ENCODE results near the gene KCNH5.

The KCNH5 gene

GRCh38 chr14:62736048-62737043 is 308.9 kb downstream of the KCNH5 start:
- FAIRE-seq, result no peak

GRCh38 chr14:62734831-62735230 is 310.4 kb downstream of the KCNH5 start:
- FAIRE-seq, result no peak

GRCh38 chr14:62722406-62722805 is 322.9 kb downstream of the KCNH5 start:
- no peak for FAIRE-seq

GRCh38 chr14:62718629-62719028 is 326.6 kb downstream of the KCNH5 start:
- FAIRE-seq, result no peak

- no peak for FAIRE-seq
These were observed 333.8 kb downstream of the KCNH5 start for GRCh38 chr14:62711351-62712023.

- FAIRE-seq, result no peak
These were observed 334.4 kb downstream of the KCNH5 start for GRCh38 chr14:62710811-62711210.

- no peak for FAIRE-seq
These were observed 335.5 kb downstream of the KCNH5 start for GRCh38 chr14:62709773-62710172.

- no peak for FAIRE-seq
These were observed 339.0 kb downstream of the KCNH5 start for GRCh38 chr14:62706217-62706616.

- no peak for FAIRE-seq
These were observed 347.8 kb downstream of the KCNH5 start for GRCh38 chr14:62697461-62697860.

GRCh38 chr14:62696929-62697328 is 348.3 kb downstream of the KCNH5 start:
- no peak for FAIRE-seq

GRCh38 chr14:62696331-62696924 is 348.8 kb downstream of the KCNH5 start:
- no peak for FAIRE-seq

GRCh38 chr14:62694075-62694474 is 351.2 kb downstream of the KCNH5 start:
- no peak for FAIRE-seq

- FAIRE-seq, result no peak
These were observed 352.7 kb downstream of the KCNH5 start for GRCh38 chr14:62692490-62693106.

- FAIRE-seq, result no peak
These were observed 353.4 kb downstream of the KCNH5 start for GRCh38 chr14:62691647-62692489.

- no peak for FAIRE-seq
These were observed 355.5 kb downstream of the KCNH5 start for GRCh38 chr14:62689733-62690132.

- no peak for FAIRE-seq
These were observed 357.4 kb downstream of the KCNH5 start for GRCh38 chr14:62687818-62688217.

GRCh38 chr14:62684376-62684775 is 360.9 kb downstream of the KCNH5 start:
- no peak for FAIRE-seq

- no peak for FAIRE-seq
These were observed 363.1 kb downstream of the KCNH5 start for GRCh38 chr14:62682208-62682607.

- no peak for FAIRE-seq
These were observed 370.6 kb downstream of the KCNH5 start for GRCh38 chr14:62674563-62675237.

- no peak for FAIRE-seq
These were observed 372.1 kb downstream of the KCNH5 start for GRCh38 chr14:62673014-62673755.

- FAIRE-seq, result no peak
These were observed 374.7 kb downstream of the KCNH5 start for GRCh38 chr14:62670526-62670925.
